Measurements from ENCODE around the gene TRAK2. TPM values are rescaled to one million over a fixed set of nuclear protein-coding genes. Genes with fewer than 3 reads are reported as not detected.
"Not testable (repeated sequence)": the region's sequence is repeated elsewhere in the genome, so short reads cannot be mapped to it uniquely, and the experiment has no call there.

The TRAK2 gene
- total and polyA plus RNA-seq, 2 of the 13 experiments (the other 11 are each of a cell fraction or from before 2014, with no cell fraction given), result 7.7 to 21.0 TPM

DNA sequence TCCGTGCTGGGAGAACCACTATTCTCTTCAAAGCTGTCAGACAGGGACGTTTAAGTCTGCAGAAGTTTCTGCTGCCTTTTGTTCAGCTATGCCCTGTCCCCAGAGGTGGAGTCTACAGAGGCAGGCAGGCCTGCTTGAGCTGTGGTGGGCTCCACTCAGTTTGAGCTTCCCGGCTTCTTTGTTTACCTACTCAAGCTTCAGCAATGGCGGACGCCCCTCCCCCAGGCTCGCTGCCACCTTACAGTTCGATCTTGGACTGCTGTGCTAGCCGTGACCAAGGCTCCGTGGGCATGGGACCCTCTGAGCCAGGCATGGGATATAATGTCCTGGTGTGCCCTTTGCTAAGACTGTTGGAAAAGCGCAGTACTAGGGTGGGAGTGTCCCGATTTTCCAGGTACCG is 20.9 kb downstream of the TRAK2 start (continued):
- peak; percentile 56; the same call in 1 of the 2 replicates for TF ChIP-seq THAP9 (CRISPR knock-in tag; IDR thresholded peaks at IDR 0.05; ENCODE audit: borderline replicate concordance)
- peak; percentile 6; the same call in 1 of the 2 replicates for TF ChIP-seq HOXA3 (CRISPR knock-in tag; IDR thresholded peaks at IDR 0.05)
- 0 out of 2 replicates have a peak, but pooled peaks have one; percentile 57 for TF ChIP-seq ZXDC (CRISPR knock-in tag; IDR thresholded peaks at IDR 0.05)
- peak; percentile 57 for TF ChIP-seq YY1 (IDR thresholded peaks at IDR 0.05; ENCODE audit: insufficient read depth, insufficient replicate concordance, low read depth, low read length)
- peak; percentile 49; the same call in 1 of the 2 replicates for TF ChIP-seq ZNF687 (CRISPR knock-in tag; IDR thresholded peaks at IDR 0.05)
- peak; percentile 73; the same call in 1 of the 2 replicates for TF ChIP-seq ZNF281 (CRISPR knock-in tag; IDR thresholded peaks at IDR 0.05; ENCODE audit: borderline replicate concordance)
- TF ChIP-seq NONO, CREB1 (IDR thresholded peaks at IDR 0.05): not testable (repeated sequence)
- TF ChIP-seq NONO (CRISPR knock-in tag; conservative IDR thresholded peaks at IDR 0.05), result 0 out of 2 replicates have a peak, but pooled peaks have one; percentile 15
- 0 out of 2 replicates have a peak, but pooled peaks have one; percentile 30 for TF ChIP-seq ZNF737 (CRISPR knock-in tag; IDR thresholded peaks at IDR 0.05; ENCODE audit: borderline replicate concordance)
- TF ChIP-seq ZMYM2 (CRISPR knock-in tag; IDR thresholded peaks at IDR 0.05), result 0 out of 2 replicates have a peak, but pooled peaks have one; percentile 17
- TF ChIP-seq CREB1 (CRISPR knock-in tag; IDR thresholded peaks at IDR 0.05), result 0 out of 2 replicates have a peak, but pooled peaks have one; percentile 3
- TF ChIP-seq PHF21A (CRISPR knock-in tag; IDR thresholded peaks at IDR 0.05), result 0 out of 2 replicates have a peak, but pooled peaks have one; percentile 44

All from HepG2 (cell line).